Gastrocnemius medialis (tissue), 4 donors: ENCODE data around the gene WAPL. TPM values are rescaled to one million over a fixed set of nuclear protein-coding genes. Genes with fewer than 3 reads are reported as not detected.
"Not testable (repeated sequence)": the region's sequence is repeated elsewhere in the genome, so short reads cannot be mapped to it uniquely, and the experiment has no call there.

ENCODE experiments used
- ATAC-seq, 2 donors: fragments of 150-250 bp; one replicate each; pipeline ENCODE4 v1.9.1; 2016
- DNase-seq, 2 donors: peaks; one replicate each; pipeline ENCODE4 v3.0.0-alpha.2; 2019
- H3K27ac ChIP-seq, 4 donors: fragments of 200-600 bp; sonication (generic); 1 replicate in 1 of 4; 2 replicates in 3 of 4; pipeline ENCODE4 v1.5.1; 2016 to 2018; ENCODE audit warnings: mild to moderate bottlenecking in 2 of 4, moderate library complexity in 1 of 4
- H3K27me3 ChIP-seq, 3 donors: fragments of 200-600 bp; sonication (generic) in 2 of 3; 1 replicate in 1 of 3; 2 replicates in 2 of 3; pipeline versions ENCODE4 v1.5.1 to v1.6.0; 2016 to 2019; ENCODE audit warnings: mild to moderate bottlenecking in 1 of 3, moderate library complexity in 1 of 3
- H3K36me3 ChIP-seq, 2 donors: fragments of 200-600 bp; sonication (generic) in 1 of 2; one replicate each; pipeline ENCODE4 v1.5.1; 2017 to 2018
- H3K4me1 ChIP-seq, 2 donors: fragments of 200-600 bp; sonication (generic) in 1 of 2; one replicate each; pipeline ENCODE4 v1.5.1; 2016 to 2017; ENCODE audit warnings: mild to moderate bottlenecking in 2 of 2
- H3K4me3 ChIP-seq, 4 donors: fragments of 200-600 bp; sonication (generic) in 3 of 4; 1 replicate in 1 of 4; 2 replicates in 3 of 4; pipeline ENCODE4 v1.5.1; 2016 to 2019; ENCODE audit warnings: mild to moderate bottlenecking in 2 of 4
- H3K9me3 ChIP-seq, 3 donors: fragments of 200-600 bp; sonication (generic) in 2 of 3; 1 replicate in 1 of 3; 2 replicates in 2 of 3; pipeline ENCODE4 v1.5.1; 2016 to 2019
- CTCF ChIP-seq, 5 experiments: fragments of 450-650 bp in 3 of 5; fragments of 200-600 bp in 2 of 5; sonication (generic) in 2 of 5; IDR thresholded peaks in 4 of 5; conservative IDR thresholded peaks in 1 of 5; 1 replicate in 4 of 5; 2 replicates in 1 of 5; pipeline ENCODE4 v1.5.1; 2016 to 2019; ENCODE audit warnings: antibody characterized with exemption in 5 of 5, mild to moderate bottlenecking in 3 of 5, moderate library complexity in 3 of 5
- POLR2A ChIP-seq, 2 donors: fragments of 450-650 bp; IDR thresholded peaks; one replicate each; pipeline ENCODE4 v1.6.1; 2017; ENCODE audit warnings: antibody characterized with exemption in 2 of 2, mild to moderate bottlenecking in 2 of 2, moderate library complexity in 2 of 2
- in situ Hi-C, 4 donors: fragments of 200-750 bp; cut with MboI; loops; one replicate each; pipeline versions ENCODE4 v1.15.0 to v1.8.0; 2017; ENCODE audit warnings: low sequenced_read_pairs in 4 of 4
- intact Hi-C: fragments of 100-400 bp; cut with DNase I; formaldehyde crosslinking; loops from one replicate; pipeline ENCODE4 v1.15.1; 2023; ENCODE audit warnings: low total_unique reads
- total RNA-seq, 4 donors: library from RNA; depleted of rRNA; stranded (reverse); fragments of >200 nt; gene quantifications; one replicate each; pipeline versions ENCODE4 v1.1.0 to v1.2.3, GENCODE V29; 2016

Gene WAPL
- total RNA-seq, 4 donors from 2014 or later: 36.9 to 43.4 (median 39.6) TPM

GRCh38 chr10:86533328-86533727 lies 11.7 kb upstream of the WAPL start:
- peaks cover 21% of the 10 kb centered on the region in 2 donors for H3K4me1 ChIP-seq
- H3K36me3 ChIP-seq: no peaks in the 10 kb centered on the region
- H3K27ac ChIP-seq: peak overlapping the region; percentile 91 to 93 (median 92)
- H3K9me3 ChIP-seq: no peaks in the 10 kb centered on the region
- H3K4me3 ChIP-seq: no peak overlapping the region
- ATAC-seq (peak; percentile 81 to 82), DNase-seq (peak; percentile 72 to 89)
- TF ChIP-seq CTCF (IDR thresholded peaks at IDR 0.05 in 4 of 5, conservative IDR thresholded peaks at IDR 0.05 in 1 of 5): no peak
- TF ChIP-seq POLR2A (IDR thresholded peaks at IDR 0.05): no peak
- no peaks in the 10 kb centered on the region for H3K27me3 ChIP-seq
- intact Hi-C loops: loop anchor here (5.0 to 10.0 kb wide), 2 partner anchors 139 to 561 kb away; partner anchors contain the start of genes GLUD1 and SHLD2
- in situ Hi-C loops: no loop called here

GRCh38 chr10:86528736-86529135 lies 7.1 kb upstream of the WAPL start:
- peaks cover 13 to 15% of the 10 kb centered on the region in 2 donors for H3K4me1 ChIP-seq
- H3K9me3 ChIP-seq, H3K4me3 ChIP-seq, H3K27ac ChIP-seq, ATAC-seq, H3K36me3 ChIP-seq, H3K27me3 ChIP-seq, intact Hi-C loops, DNase-seq: not testable (repeated sequence)
- in situ Hi-C loops: loop anchor here in 1 of 4 donors (10.0 kb wide), 1 partner anchor 146 kb away; no protein-coding TSS in a partner anchor

GRCh38 chr10:86526606-86527005 lies 5.0 kb upstream of the WAPL start:
- ATAC-seq (no peak), DNase-seq (no peak)
- intact Hi-C loops (no loop called here), in situ Hi-C loops (loop anchor here in 1 of 4 donors (10.0 kb wide), 1 partner anchor 148 kb away; no protein-coding TSS in a partner anchor)
- Histone ChIP-seq H3K27ac (peak overlapping the region in 3 of 4 donors; percentile 24 to 64 (median 25)), H3K4me1 (peaks cover 19 to 25% of the 10 kb centered on the region in 2 donors), H3K27me3 (no peaks in the 10 kb centered on the region), H3K36me3 (no peaks in the 10 kb centered on the region), H3K9me3 (no peaks in the 10 kb centered on the region), H3K4me3 (no peak overlapping the region)
- TF ChIP-seq POLR2A (IDR thresholded peaks at IDR 0.05) (no peak), CTCF (IDR thresholded peaks at IDR 0.05 in 4 of 5, conservative IDR thresholded peaks at IDR 0.05 in 1 of 5) (no peak)

DNA sequence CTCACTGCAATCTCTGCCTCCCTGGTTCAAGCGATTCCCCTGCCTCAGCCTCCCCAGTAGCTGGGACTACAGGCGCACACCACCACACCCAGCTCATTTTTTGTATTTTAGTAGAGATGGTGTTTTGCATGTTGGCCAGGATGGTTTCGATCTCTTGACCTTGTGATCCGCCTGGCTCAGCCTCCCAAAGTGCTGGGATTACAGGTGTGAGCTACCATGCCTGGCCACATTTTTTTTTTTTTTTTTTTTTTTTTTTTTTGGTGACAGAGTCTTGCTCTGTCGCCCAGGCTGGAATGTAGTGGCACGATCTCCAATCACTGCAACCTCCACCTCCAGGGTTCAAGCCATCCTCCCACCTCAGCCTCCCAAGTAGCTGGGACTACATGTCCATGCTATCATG lies 4.1 kb upstream of the WAPL start:
- DNase-seq, H3K27me3 ChIP-seq, H3K36me3 ChIP-seq, H3K9me3 ChIP-seq, ATAC-seq, H3K4me3 ChIP-seq, intact Hi-C loops: not testable (repeated sequence)
- Histone ChIP-seq H3K27ac (peak overlapping the region in 2 of 4 donors; percentile 25 to 64), H3K4me1 (peaks cover 19 to 25% of the 10 kb centered on the region in 2 donors)
- in situ Hi-C loops: loop anchor here in 1 of 4 donors (10.0 kb wide), 1 partner anchor 149 kb away; no protein-coding TSS in a partner anchor

DNA sequence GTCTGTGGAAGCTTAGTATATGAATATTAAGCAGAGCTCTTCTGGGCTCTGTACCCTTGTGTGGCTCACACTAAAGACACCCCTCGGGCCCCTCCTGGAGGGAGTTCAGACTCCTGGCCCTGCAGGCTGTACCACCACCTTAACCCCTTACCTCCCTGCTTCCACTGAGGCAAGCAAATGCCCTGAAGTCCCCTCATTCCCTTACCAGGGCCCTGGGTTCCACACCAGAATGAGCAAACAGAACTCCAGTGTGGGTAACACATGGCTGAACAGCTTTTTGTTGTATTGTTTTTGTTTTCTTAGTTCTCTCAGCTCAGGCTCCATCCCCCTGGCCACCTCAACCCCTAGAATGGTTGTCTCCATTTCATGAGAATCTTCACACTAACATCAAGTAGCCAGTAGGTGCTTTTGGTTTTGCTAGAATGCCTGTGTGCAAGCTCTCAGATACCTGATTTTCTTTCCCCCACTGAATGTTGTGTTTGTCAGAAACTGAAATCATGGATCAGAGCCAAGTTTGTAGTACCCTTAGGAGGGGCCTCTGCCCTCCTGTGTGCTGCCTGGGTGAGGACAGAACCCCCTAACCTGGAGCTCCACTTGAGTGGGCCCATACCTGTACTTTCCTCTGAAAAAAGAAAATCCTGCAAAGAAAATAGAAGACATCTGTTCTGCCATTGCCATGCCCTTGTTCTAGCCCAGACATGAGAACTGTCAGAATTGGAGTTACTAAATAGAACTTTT lies 2.8 kb upstream of the WAPL start:
- in situ Hi-C loops (loop anchor here in 1 of 4 donors (10.0 kb wide), 1 partner anchor 150 kb away; no protein-coding TSS in a partner anchor), intact Hi-C loops (loop anchor here (5.0 kb wide), 1 partner anchor 153 kb away; no protein-coding TSS in a partner anchor)
- Histone ChIP-seq H3K27ac (peak overlapping the region in 3 of 4 donors; percentile 94 to 98 (median 95)), H3K4me1 (peaks cover 32 to 38% of the 10 kb centered on the region in 2 donors), H3K9me3 (no peaks in the 10 kb centered on the region), H3K36me3 (no peaks in the 10 kb centered on the region), H3K27me3 (no peaks in the 10 kb centered on the region), H3K4me3 (no peak overlapping the region)
- TF ChIP-seq CTCF (IDR thresholded peaks at IDR 0.05 in 4 of 5, conservative IDR thresholded peaks at IDR 0.05 in 1 of 5) (no peak), POLR2A (IDR thresholded peaks at IDR 0.05) (no peak)
- DNase-seq (no peak), ATAC-seq (no peak)
